H1 (cell line): Measurements from ENCODE around the gene SCARB2.

ENCODE experiments used
- EP300 ChIP-seq, 2 experiments: IDR thresholded peaks; 1 replicate in 1 of 2; 2 replicates in 1 of 2; pipeline ENCODE4 v1.6.1; 2011 to 2012; ENCODE audit warnings: low read depth in 2 of 2, low read length in 2 of 2, mild to moderate bottlenecking in 2 of 2, borderline replicate concordance in 1 of 2, inconsistent platforms in 1 of 2, moderate library complexity in 1 of 2
- MAFK ChIP-seq: IDR thresholded peaks from 2 replicates; pipeline ENCODE4 v1.6.1; 2012; ENCODE audit warnings: low read depth, mild to moderate bottlenecking, improper control_type of control experiment, low read length

DNA sequence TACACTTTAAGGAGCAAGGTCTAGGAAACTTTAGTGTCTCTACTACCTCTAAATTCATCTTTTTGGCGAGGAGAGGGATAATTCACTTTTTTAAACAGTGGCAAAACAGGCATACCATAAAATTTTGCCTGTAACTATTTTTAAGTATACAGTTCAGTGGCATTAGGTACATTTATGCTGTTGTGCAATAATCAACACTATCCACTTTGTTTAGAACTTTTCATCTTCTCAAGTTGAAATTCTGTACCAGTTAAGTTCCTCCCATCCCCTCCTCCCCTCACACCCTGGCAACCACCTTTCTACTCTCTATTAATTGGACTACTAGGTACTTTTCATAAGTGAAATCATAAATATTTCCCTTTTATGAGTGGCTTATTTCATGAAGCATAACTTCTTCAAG, 96.8 kb downstream of the SCARB2 start:
- TF ChIP-seq EP300 (IDR thresholded peaks at IDR 0.05; ENCODE audit: borderline replicate concordance in 1 of 2, low read depth in 2 of 2, low read length in 2 of 2) (no peak), MAFK (no peak)
